Astrocyte of the cerebellum (primary cell): ENCODE results near the gene CHST3.
"Not testable (repeated sequence)": the region's sequence is repeated elsewhere in the genome, so short reads cannot be mapped to it uniquely, and the experiment has no call there.

Experiments
- DNase-seq: peaks from one replicate; pipeline ENCODE4 v3.0.0-alpha.2; 2011; ENCODE audit warnings: low read depth
- H3K4me3 ChIP-seq: 2 replicates; pipeline ENCODE4 v1.5.1; 2011; ENCODE audit warnings: mild to moderate bottlenecking, low read depth, low read length, moderate library complexity
- in situ Hi-C: cut with HindIII; loops from 2 replicates; pipeline ENCODE4 v1.10.0; 2017; ENCODE audit warnings: low sequenced_read_pairs
- TF ChIP-seq, protein P1 (sequence below): IDR thresholded peaks from 2 replicates; pipeline ENCODE4 v1.5.1; 2012; ENCODE audit warnings: low read length, low read depth, moderate library complexity, mild to moderate bottlenecking; ENCODE audit errors: missing control alignments

CHST3 gene

DNA sequence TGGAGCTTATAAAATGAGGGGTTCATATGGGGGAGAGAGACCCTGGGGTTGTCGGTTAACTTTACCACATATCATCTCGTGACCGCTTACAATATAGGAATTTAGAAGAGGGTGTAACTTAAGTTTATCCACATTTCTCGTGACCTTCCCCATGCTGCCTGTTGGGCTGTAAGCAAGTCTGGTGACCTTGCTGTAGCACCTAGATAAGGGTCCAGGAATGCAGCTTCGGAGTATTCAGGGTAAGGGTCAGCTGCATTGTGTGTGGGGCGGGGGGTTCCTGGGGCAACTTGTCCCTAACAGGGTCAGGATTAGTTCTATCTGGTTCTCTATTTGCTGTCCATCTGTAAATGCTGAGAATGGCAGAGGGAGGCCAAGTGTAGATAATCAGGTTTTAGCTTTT lies 1.3 kb upstream of the CHST3 start:
- in situ Hi-C loops: no loop called here
- TF ChIP-seq, protein P1, sequence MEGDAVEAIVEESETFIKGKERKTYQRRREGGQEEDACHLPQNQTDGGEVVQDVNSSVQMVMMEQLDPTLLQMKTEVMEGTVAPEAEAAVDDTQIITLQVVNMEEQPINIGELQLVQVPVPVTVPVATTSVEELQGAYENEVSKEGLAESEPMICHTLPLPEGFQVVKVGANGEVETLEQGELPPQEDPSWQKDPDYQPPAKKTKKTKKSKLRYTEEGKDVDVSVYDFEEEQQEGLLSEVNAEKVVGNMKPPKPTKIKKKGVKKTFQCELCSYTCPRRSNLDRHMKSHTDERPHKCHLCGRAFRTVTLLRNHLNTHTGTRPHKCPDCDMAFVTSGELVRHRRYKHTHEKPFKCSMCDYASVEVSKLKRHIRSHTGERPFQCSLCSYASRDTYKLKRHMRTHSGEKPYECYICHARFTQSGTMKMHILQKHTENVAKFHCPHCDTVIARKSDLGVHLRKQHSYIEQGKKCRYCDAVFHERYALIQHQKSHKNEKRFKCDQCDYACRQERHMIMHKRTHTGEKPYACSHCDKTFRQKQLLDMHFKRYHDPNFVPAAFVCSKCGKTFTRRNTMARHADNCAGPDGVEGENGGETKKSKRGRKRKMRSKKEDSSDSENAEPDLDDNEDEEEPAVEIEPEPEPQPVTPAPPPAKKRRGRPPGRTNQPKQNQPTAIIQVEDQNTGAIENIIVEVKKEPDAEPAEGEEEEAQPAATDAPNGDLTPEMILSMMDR: no peak
- no peak for DNase-seq
- no peak overlapping the region for H3K4me3 ChIP-seq

DNA sequence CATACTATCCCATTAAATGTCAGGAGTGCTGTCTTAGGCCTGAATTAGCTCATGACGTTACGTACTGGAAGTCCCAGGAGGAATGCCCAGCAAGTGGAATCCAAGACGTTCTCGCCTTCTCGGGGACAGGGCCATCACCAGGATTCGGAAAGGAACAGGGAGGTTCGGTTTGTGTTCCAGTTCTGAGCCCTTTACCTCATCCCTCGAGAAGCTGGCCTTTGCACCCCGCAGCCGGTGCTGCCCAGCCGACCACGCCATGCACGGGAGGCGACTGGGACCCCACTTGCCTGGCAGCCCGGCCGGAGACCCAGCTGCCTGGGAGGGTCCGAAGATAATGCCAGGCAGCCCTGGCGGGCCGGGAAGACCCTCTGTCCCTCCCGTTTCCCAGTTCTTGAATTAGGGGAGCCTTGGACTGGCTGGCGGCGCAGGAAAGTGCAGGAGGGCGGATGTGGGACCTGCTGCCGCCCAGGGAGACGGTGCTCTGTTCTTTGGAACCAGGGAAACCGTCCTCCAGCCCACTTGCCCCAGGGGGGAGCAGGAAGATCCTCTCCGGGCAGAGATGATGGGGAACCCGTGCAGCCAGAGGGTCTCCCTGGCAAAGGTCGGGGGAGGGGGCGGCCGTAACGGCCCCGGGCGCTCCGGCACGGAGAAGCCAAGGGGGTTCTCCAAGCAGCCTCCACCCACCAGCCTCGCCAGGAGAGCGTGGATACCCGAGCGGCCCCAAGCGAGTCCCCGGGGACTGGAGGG lies 671 bp upstream of the CHST3 start:
- no peak for DNase-seq
- in situ Hi-C loops: no loop called here
- peak overlapping the region; percentile 59 for H3K4me3 ChIP-seq
- TF ChIP-seq, protein P1: no peak

DNA sequence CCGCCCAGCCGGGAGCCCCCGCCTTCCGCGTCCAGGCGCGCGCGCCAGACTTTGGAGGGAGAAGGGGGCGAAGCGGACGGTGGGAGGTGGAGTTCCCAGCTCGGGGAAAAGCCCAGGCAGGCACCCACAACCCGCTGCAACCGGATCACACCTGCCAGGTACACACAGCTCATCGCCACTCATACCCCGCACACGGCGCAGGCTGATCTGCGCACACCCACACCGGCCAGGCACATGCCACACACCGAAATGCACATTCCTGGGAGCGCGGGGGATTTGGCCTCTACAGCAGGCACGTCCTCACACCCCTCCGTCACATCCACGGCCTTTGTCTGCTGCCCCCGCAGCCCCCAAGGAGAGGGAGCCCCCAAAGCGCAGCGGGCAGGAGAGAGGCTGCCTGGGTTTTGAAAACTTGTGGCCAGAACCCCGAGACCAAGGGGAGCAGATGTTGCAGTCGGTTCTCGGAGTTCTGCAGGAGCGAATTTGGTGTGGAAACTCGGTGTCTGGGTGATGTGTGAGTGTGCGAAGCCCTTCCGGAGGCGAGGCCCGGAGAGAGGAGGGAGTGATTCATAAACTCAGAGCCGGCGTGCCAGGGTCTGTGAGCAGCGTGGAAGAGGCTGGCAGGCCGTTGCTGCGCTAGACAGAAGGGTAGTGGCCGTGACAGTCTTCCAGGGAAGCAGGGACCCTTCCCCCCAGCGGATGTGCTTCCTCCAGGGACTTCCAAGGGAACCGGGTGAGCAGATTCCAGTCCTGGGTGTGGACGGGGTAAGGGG lies 734 bp downstream of the CHST3 start:
- no peak for DNase-seq
- TF ChIP-seq, protein P1: no peak
- in situ Hi-C loops: loop anchor here (5.0 kb wide), 1 partner anchor 68 kb away; no protein-coding TSS in a partner anchor
- peak overlapping the region; percentile 59 for H3K4me3 ChIP-seq

DNA sequence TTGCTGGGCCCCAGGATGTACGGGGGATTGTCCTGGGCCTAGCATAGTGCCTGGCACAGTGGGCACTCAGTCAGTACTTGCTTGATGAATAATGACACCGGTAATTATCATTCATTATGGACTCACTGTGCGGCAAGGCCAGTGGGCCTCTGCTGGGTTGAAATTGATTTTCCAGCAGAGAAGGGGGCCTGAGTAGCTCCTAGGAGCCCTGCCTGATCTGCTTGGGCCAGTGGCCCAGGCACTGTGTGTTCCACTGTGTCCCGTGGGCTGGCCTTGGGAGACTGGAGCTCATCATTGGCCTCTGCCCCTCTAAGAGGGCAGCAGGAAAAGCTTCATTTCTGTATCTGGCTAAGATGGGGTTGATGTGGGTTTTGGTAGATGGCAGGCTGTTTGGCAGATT lies 1.4 kb downstream of the CHST3 start:
- DNase-seq: no peak
- in situ Hi-C loops: loop anchor here (5.0 kb wide), 1 partner anchor 68 kb away; no protein-coding TSS in a partner anchor
- TF ChIP-seq, protein P1: no peak
- peak overlapping the region; percentile 59 for H3K4me3 ChIP-seq

DNA sequence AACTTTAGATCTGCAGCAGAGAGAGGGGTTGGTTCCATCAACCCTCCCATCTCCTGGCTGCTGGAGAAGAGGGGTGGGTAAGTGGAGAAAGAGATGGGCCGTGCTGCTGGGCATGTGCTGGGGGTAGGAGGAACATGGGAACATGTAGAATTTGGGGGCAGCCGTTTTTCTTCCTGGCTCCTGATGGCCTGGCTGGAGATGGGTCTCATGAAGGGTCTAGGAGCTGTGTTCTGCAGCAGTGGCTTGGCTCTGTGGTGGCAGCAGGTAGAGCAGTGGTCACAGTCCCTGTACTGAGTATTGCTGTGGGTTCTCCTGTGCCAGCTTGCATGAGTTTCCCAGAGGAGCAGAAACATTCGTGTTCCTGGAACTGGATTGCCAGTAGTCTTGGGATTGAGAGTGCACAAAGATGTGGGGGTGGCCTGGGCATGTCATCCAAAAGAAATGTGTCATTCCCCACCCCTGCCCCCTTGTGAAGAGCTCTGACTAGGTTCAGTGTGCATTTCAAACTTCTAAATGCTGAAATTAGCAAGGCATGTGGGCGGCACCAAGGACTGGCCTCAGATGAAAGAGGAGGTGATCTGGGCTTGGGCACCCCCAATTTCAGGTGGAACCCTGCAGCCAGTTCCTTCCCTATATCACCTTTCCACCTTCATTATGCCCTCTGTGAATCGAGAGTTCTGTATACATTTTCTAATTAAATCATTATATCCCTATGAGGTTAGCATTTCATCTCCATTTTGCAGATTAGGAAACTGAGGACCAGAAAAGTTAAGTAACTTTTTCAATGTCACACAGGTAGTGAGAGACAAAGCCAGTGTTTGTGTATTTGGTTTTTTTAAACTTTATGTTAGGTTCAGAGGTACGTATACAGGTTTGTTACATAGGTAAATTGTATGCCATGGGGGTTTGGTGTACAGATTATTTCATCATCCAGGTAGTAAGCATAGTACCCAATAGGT lies 2.1 kb downstream of the CHST3 start:
- DNase-seq: no peak
- peak overlapping the region; percentile 59 for H3K4me3 ChIP-seq
- TF ChIP-seq, protein P1: no peak
- in situ Hi-C loops: loop anchor here (5.0 kb wide), 1 partner anchor 69 kb away; no protein-coding TSS in a partner anchor

DNA sequence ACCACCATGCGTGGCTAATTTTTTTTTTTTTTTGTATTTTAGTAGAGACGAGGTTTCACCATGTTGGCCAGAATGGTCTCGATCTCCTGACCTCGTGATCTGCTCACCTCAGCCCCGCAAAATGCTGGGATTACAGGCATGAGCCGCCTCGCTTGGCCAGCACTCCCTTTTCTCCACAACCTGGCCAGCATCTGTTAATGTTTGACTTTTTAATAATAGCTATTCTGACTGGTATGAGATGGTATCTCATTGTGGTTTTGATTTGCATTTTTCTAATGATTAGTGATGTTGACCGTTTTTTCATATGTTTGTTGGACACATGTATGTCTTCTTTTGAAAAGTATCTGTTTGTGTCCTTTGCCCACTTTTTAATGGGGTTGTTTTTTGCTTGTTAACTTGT lies 3.8 kb downstream of the CHST3 start:
- in situ Hi-C loops: loop anchor here (5.0 kb wide), 1 partner anchor 71 kb away; no protein-coding TSS in a partner anchor
- DNase-seq, H3K4me3 ChIP-seq: not testable (repeated sequence)
